NCI-H526 (cell line): ENCODE measurements around the gene KRT40.

ENCODE experiments used
- DNase-seq, 2 experiments: peaks; one replicate each; lab custom pipeline; 2025; lab: John Stamatoyannopoulos, UW

Gene KRT40

DNA sequence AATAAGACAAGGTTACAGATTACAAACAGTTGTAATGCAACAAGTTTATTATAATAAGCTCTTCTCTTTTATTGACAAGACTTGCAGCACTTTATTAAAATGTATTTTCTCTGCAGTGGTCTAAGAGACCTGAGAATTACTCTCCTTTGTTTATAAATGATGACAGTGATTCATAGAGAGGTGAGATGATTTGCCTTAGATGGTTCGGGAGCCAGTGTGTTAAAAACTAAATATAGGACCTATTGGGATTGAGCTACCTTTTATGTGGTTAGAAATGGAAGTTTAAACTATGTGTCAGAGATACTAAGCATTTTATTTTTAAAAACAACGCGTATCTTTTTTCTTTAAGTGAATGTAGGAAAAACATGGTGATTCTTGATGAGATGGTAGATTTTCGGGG lies 12.7 kb upstream of the KRT40 start:
- DNase-seq, result no peak

DNA sequence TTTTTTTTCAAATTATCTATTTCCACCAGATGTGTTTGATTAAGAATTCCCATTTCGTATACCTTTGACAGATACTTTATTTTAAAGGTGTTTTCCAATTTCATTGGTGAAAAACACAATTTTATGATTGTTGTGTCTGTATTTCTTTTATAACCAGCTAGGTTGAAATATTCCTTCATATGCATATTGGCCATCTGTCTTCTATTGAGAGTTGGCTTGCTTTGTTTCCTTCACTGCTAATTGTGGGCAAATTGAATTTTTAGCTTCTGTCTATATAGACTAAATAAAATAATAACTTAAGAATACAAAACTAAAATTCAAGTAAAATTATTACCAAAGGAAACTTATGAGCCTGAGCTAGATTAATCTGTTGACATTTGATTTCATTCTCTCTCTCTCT lies 11.0 kb upstream of the KRT40 start:
- no peak for DNase-seq

DNA sequence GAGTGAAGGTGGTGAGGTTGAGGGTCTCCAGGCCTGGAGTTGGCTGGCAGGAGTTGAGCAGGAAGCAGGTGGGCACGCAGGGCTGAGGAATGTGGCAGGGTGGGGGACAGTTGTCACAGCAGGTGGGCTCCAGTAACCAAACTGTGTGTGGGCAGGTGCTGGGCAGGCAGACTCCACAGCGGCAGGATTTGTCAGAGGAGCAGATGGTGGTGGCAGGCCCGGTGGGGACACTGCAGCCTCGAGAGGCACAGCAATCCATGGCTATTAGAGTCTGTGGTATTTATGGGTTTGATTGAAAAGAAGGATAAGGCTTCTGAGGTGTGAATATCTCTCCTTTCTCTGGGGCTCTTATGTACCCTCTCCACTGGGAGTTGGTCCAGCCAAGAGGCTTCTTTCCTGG lies 9.7 kb upstream of the KRT40 start, which contains the start of gene KRTAP3-3:
Gene KRTAP3-3 (minus strand): TSS at position 326 of the 400 bp plus-strand sequence. CDS start 67 bp downstream, at position 259.
- no peak for DNase-seq

DNA sequence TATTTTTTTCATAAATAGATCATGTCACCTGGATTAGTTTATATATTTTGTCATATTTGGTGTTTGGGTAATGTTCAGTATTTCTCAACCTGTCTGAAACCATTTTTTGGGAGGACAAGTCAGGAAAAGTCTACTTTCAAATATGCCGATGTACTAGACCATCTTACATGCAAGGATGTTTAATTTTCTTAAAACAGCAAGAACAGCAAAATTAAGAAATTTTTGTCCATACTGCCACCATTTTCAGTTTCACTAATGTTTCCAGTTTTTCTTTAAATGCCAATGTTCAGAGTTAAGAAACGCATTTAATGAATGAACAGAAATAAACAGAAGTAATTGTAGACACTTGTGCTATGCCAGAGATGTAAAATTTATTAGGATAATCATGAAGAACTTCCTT lies 9.0 kb upstream of the KRT40 start:
- no peak for DNase-seq

DNA sequence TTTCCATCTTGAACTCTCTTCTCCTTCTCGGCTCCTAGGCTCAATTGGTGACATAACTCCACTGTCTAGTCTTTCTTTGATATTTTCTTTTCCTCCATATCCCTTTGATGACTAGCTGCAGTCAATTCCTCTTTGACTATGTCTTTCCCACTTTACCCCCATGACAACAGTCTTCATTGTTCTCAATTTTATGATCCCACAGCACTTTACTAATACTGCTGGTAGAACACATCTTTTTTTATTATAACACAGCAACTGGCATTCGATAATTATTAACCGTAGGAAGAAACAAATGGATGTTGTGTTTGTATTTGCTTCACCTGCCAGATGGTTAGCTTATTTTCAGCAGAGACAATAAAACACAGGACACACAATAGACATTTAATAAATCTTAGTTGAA lies 8.5 kb upstream of the KRT40 start:
- DNase-seq, result peak; percentile 61 to 64

DNA sequence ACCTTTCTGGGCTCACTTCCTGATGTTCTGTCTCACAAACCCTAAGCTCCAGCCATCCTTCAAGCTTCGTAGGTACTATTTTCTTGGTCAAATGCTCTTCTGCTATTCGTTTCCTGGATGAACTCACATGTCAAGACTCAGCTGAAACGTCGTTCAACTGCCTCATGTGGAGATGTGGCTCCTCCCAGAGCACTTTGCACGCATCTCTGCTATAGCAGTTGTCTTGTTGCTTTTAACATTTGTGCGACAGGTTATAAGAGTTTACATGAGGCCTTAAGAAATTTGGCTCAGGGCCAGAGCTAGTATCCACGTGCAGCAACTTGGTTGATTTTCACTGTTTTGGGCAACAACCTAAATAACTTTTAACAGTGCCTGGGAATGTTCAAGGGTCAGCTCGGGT lies 2.8 kb upstream of the KRT40 start:
- peak; percentile 32 to 80 for DNase-seq

DNA sequence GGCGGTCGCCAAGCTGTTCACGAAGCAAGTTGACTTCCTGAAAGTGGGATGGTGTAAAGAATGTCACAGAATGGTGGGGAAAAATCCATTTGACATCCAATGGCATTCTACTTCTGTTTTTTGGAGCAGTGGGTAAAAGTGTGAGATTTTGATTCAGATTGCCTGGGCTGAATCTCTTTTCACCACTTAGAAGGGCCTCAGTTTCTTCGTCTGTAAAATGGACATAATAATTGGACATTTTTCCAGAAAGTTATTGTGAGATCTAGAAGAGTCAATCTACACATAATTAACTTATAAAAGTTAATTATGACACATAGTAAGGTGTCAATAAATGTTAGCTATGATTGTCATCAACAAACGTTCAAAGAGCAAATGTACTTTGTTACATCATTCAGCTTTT lies 3.0 kb downstream of the KRT40 start:
- no peak for DNase-seq

DNA sequence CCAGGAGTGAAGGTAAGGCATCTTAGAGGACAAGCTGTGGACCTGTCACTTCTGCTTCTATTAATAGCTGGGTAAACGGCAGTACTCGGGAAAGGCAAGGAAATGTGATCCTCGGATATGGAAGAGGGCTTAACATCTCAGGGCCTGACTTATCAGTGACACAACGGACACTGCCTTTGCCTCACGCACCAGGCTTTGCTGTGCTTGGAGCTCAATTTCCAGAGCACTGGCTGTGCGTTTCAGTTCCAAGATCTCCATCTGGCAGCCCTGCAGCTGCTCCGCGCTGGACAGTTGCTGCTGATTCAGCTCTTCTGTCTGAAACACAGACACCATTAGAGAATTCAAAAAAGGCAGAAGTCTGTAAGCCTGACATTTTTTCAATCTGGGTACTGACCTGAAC lies 3.5 kb downstream of the KRT40 start:
- DNase-seq, result peak in 1 of 2 experiments; percentile 27

DNA sequence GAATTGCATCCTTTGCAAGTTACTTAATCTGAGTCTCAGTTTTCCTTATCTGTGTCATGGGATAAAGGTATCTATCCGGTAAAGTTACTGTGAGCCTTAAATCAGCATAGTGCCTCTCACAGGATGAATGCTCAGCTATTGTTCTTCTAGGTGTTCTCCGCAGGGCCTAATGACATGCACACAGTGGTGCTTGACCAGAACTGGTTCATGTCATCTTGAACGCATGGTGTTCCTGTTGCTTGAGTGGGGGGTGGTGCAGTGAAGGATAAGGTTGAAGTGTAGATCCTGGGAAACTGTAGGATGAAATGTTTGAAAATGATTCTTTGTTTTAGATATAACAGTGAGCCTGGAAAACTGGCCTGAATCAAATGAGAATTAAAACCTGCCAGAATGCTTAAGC lies 4.0 kb downstream of the KRT40 start:
- DNase-seq, result no peak

DNA sequence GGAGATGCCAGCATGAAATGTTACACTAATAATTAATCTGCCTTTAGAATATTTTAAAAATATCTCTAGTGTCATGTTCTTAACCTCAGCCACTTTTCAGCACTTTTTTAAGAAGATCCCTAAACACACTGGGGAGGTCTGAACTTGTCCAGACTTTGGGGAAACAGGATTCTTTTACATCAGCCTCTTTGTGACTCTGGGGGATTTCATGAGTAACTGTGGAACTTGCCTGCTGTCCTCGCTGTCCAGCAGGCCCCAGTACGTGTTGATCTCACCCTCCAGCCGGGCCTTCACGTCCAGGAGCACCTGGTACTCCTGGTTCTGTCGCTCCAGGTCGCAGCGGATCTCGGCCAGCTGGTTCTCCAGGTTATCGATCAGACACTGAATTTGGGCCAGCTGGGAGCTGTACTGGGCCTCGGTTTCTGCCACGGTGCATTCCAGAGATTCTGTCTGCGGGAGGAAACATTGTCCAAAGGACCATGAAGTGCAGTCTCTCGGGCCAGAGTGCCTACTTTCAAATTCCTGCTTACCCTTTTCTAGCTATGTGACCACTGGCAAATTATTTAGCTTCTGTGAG lies 5.5 kb downstream of the KRT40 start:
- DNase-seq, result no peak

DNA sequence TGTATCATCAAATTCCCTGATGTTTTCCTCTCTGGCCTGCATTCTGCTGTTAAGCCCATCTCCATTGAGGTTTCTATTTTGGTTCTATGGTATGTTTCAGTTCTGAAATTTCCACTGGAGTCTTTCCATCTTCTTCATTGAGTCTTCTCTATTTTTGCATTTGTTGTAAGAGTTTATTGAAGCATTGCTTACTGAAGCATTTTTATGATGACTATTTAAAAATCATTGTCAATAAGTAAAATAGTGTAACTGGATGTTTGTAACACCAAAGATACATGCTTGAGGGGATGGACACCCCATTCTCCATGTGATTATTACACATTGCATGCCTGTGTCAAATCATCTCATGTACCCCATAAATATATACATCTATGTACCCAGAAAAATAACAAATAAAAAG lies 8.6 kb downstream of the KRT40 start:
- no peak for DNase-seq

DNA sequence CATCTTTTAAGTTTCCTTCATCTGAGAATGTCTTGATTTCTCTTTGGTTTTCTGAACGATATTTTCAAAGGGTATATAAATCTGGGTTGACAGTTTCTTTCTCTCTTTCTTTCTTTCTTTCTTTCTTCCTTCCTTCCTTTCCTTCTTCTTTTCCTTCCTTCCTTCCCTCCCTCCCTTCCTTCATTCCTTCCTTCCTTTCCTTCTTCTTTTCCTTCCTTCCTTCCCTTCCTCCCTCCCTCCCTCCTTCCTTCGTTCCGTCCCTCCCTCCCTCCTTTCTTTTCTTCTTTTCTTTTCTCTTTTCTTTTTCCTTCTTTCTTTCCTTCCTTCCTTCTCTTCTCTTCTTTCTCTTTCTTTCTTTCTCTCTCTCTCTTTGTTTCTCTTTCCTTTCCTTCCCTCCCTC lies 9.8 kb downstream of the KRT40 start:
- no peak for DNase-seq

DNA sequence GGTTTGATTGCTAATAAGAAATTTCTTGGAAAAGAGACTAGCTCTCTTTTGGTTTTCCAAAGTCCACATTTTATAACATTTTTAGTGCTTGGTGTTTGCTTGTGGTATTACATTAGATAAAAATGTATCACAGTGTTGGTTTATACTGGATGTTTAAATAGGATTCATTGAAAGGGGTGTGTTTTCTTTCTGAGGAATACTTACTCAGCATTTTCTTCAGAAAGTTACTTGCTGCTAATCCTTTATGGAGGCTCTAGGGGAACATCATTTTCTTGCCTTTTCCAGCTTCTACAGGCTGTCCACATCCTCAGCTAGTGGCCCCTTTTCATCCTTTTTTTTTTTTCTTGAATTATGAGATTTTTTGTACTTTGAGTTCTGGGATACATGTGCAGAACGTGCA lies 16.5 kb downstream of the KRT40 start:
- DNase-seq, result no peak

DNA sequence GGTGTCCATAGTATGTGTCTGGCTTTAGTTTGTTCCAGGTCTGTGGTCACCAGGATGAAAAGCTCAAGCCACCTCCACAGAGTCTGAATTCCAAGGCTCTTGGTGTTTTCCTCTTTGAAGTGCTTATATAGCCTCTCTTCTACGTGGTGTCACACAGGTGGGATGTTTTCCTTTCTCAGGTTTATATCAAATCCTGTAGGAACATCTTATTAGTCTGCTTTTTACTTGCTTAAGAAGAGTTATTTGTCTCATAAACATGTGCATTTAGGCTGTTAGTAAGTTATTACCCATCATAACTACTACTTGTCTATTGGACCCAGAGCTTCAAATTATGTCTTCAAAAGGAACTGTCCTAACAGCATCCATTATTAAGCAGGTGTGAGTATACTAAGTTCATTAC lies 17.3 kb downstream of the KRT40 start, which contains the start of gene KRT39:
Gene KRT39 (minus strand): TSS at position 101 of the 400 bp plus-strand sequence. CDS start 92 bp downstream, at position 9.
- no peak for DNase-seq

DNA sequence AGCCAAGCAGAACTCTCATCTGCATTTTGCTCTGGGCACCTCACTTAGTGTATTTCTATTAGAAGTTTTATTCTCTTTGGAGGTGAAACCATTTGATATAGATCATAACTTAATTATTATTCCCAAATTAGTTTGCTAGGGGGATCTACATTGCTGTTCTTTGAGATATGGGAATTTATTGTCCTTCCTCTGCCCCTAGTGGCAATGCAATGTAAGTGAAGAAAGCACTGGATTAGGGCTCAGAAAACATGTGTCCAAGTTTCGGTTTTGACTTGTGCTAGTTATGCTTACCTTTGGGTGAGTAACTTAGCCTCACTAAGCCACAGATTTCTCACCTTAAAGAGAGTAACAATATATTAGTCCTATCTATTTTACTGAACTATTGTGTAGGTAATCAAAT lies 20.3 kb downstream of the KRT40 start:
- DNase-seq, result no peak

DNA sequence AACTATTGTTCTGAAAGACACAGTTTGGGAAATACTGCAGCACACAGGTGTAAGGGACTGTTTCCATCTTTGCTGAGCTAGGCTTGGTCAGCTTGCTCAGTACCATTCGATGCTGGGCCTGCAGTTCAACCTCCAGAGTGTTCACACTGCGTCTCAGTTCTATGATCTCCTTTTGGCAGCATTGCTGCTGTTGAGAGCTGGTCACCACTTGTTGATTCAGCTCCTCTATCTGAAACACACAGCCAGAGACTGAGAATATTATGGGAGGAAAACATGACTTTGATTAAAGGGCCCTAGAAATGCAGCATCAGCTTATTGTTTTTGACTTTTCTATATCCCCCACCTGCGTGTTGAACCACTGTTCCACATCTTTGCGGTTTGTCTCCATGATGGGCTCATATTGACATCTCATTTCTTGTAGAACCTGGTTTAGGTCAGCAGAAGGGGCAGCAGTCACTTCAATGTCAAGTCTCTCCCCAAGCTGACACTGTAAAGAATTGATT lies 22.0 kb downstream of the KRT40 start:
- DNase-seq, result no peak

DNA sequence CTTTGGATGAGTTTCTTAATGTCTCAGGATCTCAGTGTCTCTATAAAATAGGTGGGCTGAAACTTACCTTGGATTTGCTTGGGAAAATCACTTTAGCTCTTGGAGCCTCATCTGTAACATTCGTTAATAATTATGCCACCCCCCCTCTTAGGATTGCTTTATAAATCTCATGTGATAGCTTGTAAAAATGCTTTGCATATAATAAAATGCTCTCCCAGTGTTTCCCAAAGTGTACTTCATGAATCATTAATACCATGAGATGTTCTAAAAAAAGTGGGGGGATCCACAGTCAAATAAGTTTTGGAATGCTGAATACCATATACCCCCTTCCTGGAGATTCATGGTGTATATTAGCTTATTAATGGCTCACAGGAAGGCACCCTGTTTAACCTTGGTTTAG lies 22.5 kb downstream of the KRT40 start:
- peak; percentile 22 to 51 for DNase-seq

DNA sequence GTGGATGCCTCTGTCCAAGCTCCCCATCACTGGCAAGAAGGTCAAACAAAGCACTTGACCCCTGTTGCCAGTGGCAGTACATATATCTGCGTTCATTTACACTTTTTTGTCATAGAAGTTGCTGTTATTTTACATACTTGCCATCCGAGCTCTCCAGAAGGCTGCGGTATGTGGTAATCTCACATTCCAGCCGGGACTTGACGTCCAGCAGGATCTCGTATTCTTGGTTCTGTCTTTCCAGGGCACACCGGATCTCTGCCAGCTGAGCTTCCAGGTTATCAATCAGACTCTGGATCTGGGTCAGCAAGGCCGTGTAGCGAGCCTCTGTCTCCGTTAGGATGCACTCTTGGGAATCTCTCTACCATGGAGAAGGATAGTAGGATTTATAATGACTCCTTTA lies 24.0 kb downstream of the KRT40 start:
- DNase-seq, result no peak

DNA sequence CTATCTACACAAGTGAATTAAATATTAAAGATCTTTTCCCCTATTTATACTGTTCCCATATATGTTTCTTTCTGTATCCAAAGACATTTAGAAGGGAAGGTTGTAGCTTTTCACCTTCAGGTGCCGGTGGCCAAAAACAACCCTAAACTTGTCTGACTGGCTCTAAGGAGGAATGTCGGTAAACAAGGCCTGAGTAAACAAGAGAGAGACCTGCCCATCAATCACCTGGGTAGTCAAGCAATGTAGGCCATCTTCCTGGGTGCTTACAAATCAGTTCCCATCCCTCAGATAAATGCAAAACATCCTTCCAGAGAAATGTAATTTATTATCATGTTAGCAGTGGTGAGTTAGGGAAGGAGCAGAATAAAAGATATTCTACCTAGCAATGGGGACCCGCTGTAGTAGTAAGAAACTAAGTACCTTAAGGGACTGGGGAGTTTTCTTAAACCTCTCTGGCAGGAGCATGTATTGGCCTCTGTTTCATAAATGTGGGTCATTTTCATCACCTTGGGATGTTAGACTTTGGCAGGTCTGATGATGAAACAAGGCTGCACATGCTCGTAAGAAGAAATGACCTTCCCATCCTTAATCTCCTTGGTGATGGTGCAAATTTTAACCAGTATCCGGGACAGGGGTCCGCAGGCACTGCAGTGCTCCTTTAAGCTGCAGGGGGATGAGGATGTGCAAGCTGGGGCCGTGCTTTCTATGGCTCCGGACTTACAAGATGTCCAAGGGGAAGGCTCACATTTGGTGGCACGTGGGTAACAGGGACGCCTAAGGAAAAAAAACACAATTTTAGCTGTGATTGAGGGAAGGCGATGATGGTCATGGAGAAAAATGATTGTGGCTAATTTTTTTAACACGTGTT lies 25.8 kb downstream of the KRT40 start:
- DNase-seq, result peak; percentile 23 to 53

DNA sequence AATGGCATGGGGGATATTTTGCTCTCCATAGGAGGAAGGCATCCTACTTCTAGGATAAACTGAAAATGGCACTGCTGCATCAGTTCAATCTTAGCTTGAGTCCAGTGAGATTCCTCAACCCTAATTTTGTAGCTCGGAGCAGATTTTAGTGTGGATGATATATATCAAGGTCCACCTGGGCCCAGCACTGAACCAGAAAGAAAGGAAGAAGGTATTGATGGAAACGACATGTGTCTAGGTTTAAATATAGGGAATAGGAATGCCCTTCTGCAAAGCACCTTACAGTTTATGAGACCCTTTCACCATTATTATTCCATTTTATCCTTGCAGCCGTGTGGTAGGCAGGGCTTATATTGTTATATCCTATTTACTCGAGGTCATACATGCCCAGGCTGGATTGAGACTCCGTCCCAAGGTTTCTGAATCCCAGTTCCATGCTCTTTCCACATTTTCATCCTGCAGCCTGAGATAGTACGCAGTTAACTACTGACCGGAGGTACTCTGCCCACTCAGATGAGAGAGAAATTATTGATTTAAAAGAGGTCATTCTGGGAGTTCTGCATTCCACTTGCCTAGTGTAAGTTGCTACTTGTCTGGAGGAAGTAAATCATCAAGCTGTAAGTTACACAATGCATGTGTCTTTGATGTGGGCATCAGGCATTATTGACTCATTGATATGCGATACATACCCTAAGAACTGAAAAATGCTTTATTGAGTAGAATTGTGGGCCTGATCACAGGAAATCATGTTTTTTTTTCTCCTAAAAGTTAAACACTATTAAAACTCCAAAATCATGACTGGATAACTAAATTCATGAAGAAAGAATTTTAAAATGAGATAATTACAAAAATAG lies 27.5 kb downstream of the KRT40 start:
- no peak for DNase-seq

DNA sequence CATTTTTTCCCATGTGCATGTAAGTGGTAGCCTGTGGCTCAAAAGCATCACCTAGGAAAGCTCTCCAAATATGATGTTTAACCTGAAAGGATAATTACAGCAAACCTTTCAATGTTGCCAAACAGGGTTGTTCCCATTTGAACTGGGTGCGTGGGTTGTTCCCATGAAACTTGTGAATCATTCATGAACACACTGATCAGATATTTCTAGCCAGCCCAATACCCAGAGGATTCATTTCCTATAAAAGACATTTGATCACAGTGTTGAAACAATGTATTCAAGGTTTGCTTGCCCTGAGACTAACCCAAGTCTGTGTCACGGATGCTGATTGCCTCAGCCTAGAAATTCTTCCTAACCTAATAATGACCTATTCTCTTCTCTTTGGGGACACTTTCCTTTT lies 30.2 kb downstream of the KRT40 start:
- no peak for DNase-seq

DNA sequence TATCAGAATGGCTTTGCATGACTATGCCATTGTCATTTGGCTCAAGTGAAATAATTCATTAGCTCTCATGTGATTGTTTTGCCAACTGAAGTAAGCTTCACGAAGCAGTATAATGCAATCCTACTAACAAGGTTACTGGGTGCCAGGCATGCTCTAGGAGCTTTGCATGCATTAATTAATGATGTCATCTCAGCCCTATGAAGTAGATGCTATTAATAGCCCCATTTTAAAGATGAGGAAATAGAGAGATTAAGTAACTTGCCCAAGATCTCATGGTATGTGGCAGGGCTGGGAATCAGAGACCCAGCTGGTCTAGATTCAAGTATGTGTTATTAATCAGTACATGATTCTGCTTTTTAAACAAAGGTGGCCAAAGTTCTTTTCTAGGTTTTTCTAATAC lies 31.5 kb downstream of the KRT40 start:
- no peak for DNase-seq
